ENCODE data around the gene EIF4E.
"Not testable (repeated sequence)": the region's sequence is repeated elsewhere in the genome, so short reads cannot be mapped to it uniquely, and the experiment has no call there.

EIF4E gene

GRCh38 chr4:98951710-98952109 is 22.8 kb upstream of the EIF4E start:
- H3K9me3 ChIP-seq (ENCODE audit: control insufficient read depth, low read length) = no peaks in the 10 kb centered on the region
- no peak overlapping the region for H3K4me3 ChIP-seq (ENCODE audit: low read length)
- no peak overlapping the region for H3K9ac ChIP-seq (ENCODE audit: low read length)
- no peaks in the 10 kb centered on the region for H3K36me3 ChIP-seq (ENCODE audit: control insufficient read depth, insufficient read depth, low read length)
- H3K4me1 ChIP-seq (ENCODE audit: control insufficient read depth, insufficient read depth, low read length) = no peaks in the 10 kb centered on the region
- H3K27me3 ChIP-seq (ENCODE audit: control insufficient read depth, insufficient read depth, low read length) = no peaks in the 10 kb centered on the region

GRCh38 chr4:98950925-98951324 is 22.0 kb upstream of the EIF4E start:
- Histone ChIP-seq H3K9me3 (ENCODE audit: control insufficient read depth, low read length) (no peaks in the 10 kb centered on the region), H3K9ac (ENCODE audit: low read length) (no peak overlapping the region), H3K36me3 (ENCODE audit: control insufficient read depth, insufficient read depth, low read length) (no peaks in the 10 kb centered on the region), H3K4me1 (ENCODE audit: control insufficient read depth, insufficient read depth, low read length) (no peaks in the 10 kb centered on the region), H3K4me3 (ENCODE audit: low read length) (no peak overlapping the region), H3K27me3 (ENCODE audit: control insufficient read depth, insufficient read depth, low read length) (no peaks in the 10 kb centered on the region)

- H3K4me1 ChIP-seq (ENCODE audit: control insufficient read depth, insufficient read depth, low read length) = no peaks in the 10 kb centered on the region
- H3K9ac ChIP-seq (ENCODE audit: low read length) = no peak overlapping the region
- H3K9me3 ChIP-seq (ENCODE audit: control insufficient read depth, low read length) = no peaks in the 10 kb centered on the region
- no peak overlapping the region for H3K4me3 ChIP-seq (ENCODE audit: low read length)
- H3K36me3 ChIP-seq (ENCODE audit: control insufficient read depth, insufficient read depth, low read length) = no peaks in the 10 kb centered on the region
- no peaks in the 10 kb centered on the region for H3K27me3 ChIP-seq (ENCODE audit: control insufficient read depth, insufficient read depth, low read length)
Observed at GRCh38 chr4:98946359-98946758, 17.4 kb upstream of the EIF4E start.

GRCh38 chr4:98945297-98945850 is 16.4 kb upstream of the EIF4E start:
- Histone ChIP-seq H3K9me3 (ENCODE audit: control insufficient read depth, low read length) (no peaks in the 10 kb centered on the region), H3K4me3 (ENCODE audit: low read length) (no peak overlapping the region), H3K4me1 (ENCODE audit: control insufficient read depth, insufficient read depth, low read length) (no peaks in the 10 kb centered on the region), H3K27me3 (ENCODE audit: control insufficient read depth, insufficient read depth, low read length) (no peaks in the 10 kb centered on the region), H3K9ac (ENCODE audit: low read length) (no peak overlapping the region), H3K36me3 (ENCODE audit: control insufficient read depth, insufficient read depth, low read length) (no peaks in the 10 kb centered on the region)

- Histone ChIP-seq H3K9ac (ENCODE audit: low read length) (no peak overlapping the region), H3K36me3 (ENCODE audit: control insufficient read depth, insufficient read depth, low read length) (no peaks in the 10 kb centered on the region), H3K27me3 (ENCODE audit: control insufficient read depth, insufficient read depth, low read length) (no peaks in the 10 kb centered on the region), H3K4me1 (ENCODE audit: control insufficient read depth, insufficient read depth, low read length) (peaks cover 6% of the 10 kb centered on the region), H3K9me3 (ENCODE audit: control insufficient read depth, low read length) (no peaks in the 10 kb centered on the region), H3K4me3 (ENCODE audit: low read length) (no peak overlapping the region)
Observed at GRCh38 chr4:98939892-98940298, 11.0 kb upstream of the EIF4E start.

- H3K27me3 ChIP-seq (ENCODE audit: control insufficient read depth, insufficient read depth, low read length) = no peaks in the 10 kb centered on the region
- H3K9me3 ChIP-seq (ENCODE audit: control insufficient read depth, low read length) = no peaks in the 10 kb centered on the region
- peaks cover 6% of the 10 kb centered on the region for H3K4me1 ChIP-seq (ENCODE audit: control insufficient read depth, insufficient read depth, low read length)
- H3K36me3 ChIP-seq (ENCODE audit: control insufficient read depth, insufficient read depth, low read length) = no peaks in the 10 kb centered on the region
- no peak overlapping the region for H3K9ac ChIP-seq (ENCODE audit: low read length)
- H3K4me3 ChIP-seq (ENCODE audit: low read length) = no peak overlapping the region
Observed at GRCh38 chr4:98939438-98939837, 10.5 kb upstream of the EIF4E start.

- Histone ChIP-seq H3K9ac (ENCODE audit: low read length) (no peak overlapping the region), H3K27me3 (ENCODE audit: control insufficient read depth, insufficient read depth, low read length) (no peaks in the 10 kb centered on the region), H3K4me1 (ENCODE audit: control insufficient read depth, insufficient read depth, low read length) (peaks cover 6% of the 10 kb centered on the region), H3K36me3 (ENCODE audit: control insufficient read depth, insufficient read depth, low read length) (no peaks in the 10 kb centered on the region), H3K4me3 (ENCODE audit: low read length) (no peak overlapping the region), H3K9me3 (ENCODE audit: control insufficient read depth, low read length) (no peaks in the 10 kb centered on the region)
Observed at GRCh38 chr4:98937986-98938720, 9.2 kb upstream of the EIF4E start.

- Histone ChIP-seq H3K36me3 (ENCODE audit: control insufficient read depth, insufficient read depth, low read length) (no peaks in the 10 kb centered on the region), H3K27me3 (ENCODE audit: control insufficient read depth, insufficient read depth, low read length) (no peaks in the 10 kb centered on the region), H3K4me3 (ENCODE audit: low read length) (no peak overlapping the region), H3K9me3 (ENCODE audit: control insufficient read depth, low read length) (no peaks in the 10 kb centered on the region), H3K9ac (ENCODE audit: low read length) (no peak overlapping the region), H3K4me1 (ENCODE audit: control insufficient read depth, insufficient read depth, low read length) (peaks cover 8% of the 10 kb centered on the region)
Observed at GRCh38 chr4:98935633-98936032, 6.7 kb upstream of the EIF4E start.

GRCh38 chr4:98934851-98935250 is 5.9 kb upstream of the EIF4E start:
- H3K36me3 ChIP-seq (ENCODE audit: control insufficient read depth, insufficient read depth, low read length); H3K9me3 ChIP-seq (ENCODE audit: control insufficient read depth, low read length); H3K4me3 ChIP-seq (ENCODE audit: low read length); H3K27me3 ChIP-seq (ENCODE audit: control insufficient read depth, insufficient read depth, low read length); H3K9ac ChIP-seq (ENCODE audit: low read length): not testable (repeated sequence)
- H3K4me1 ChIP-seq (ENCODE audit: control insufficient read depth, insufficient read depth, low read length) = peaks cover 15% of the 10 kb centered on the region

GRCh38 chr4:98932539-98932938 is 3.6 kb upstream of the EIF4E start:
- Histone ChIP-seq H3K9ac (ENCODE audit: low read length) (no peak overlapping the region), H3K36me3 (ENCODE audit: control insufficient read depth, insufficient read depth, low read length) (no peaks in the 10 kb centered on the region), H3K9me3 (ENCODE audit: control insufficient read depth, low read length) (no peaks in the 10 kb centered on the region), H3K4me1 (ENCODE audit: control insufficient read depth, insufficient read depth, low read length) (peaks cover 9% of the 10 kb centered on the region), H3K4me3 (ENCODE audit: low read length) (no peak overlapping the region), H3K27me3 (ENCODE audit: control insufficient read depth, insufficient read depth, low read length) (no peaks in the 10 kb centered on the region)

- Histone ChIP-seq H3K4me3 (ENCODE audit: low read length) (peak overlapping the region; percentile 4), H3K36me3 (ENCODE audit: control insufficient read depth, insufficient read depth, low read length) (no peaks in the 10 kb centered on the region), H3K4me1 (ENCODE audit: control insufficient read depth, insufficient read depth, low read length) (peaks cover 9% of the 10 kb centered on the region), H3K9me3 (ENCODE audit: control insufficient read depth, low read length) (no peaks in the 10 kb centered on the region), H3K9ac (ENCODE audit: low read length) (peak overlapping the region; percentile 97), H3K27me3 (ENCODE audit: control insufficient read depth, insufficient read depth, low read length) (no peaks in the 10 kb centered on the region)
Observed at GRCh38 chr4:98930311-98930865, 1.5 kb upstream of the EIF4E start.

GRCh38 chr4:98929341-98930267 is 671 bp upstream of the EIF4E start:
- no peaks in the 10 kb centered on the region for H3K9me3 ChIP-seq (ENCODE audit: control insufficient read depth, low read length)
- no peaks in the 10 kb centered on the region for H3K36me3 ChIP-seq (ENCODE audit: control insufficient read depth, insufficient read depth, low read length)
- H3K4me3 ChIP-seq (ENCODE audit: low read length) = peak overlapping the region; percentile 93
- H3K4me1 ChIP-seq (ENCODE audit: control insufficient read depth, insufficient read depth, low read length) = peaks cover 9% of the 10 kb centered on the region
- H3K27me3 ChIP-seq (ENCODE audit: control insufficient read depth, insufficient read depth, low read length) = no peaks in the 10 kb centered on the region
- H3K9ac ChIP-seq (ENCODE audit: low read length) = peak overlapping the region; percentile 97

Measured in mucosa of stomach (tissue), 1 donor.